ENCODE results near the gene LRRC49. TPM values are rescaled to one million over a fixed set of nuclear protein-coding genes. Genes with fewer than 3 reads are reported as not detected.

Gene LRRC49
- total RNA-seq, 1 experiment from 2014 or later = 8.3 TPM

- Mint-ChIP-seq H3K27me3 (ENCODE audit: low read depth) (no peaks in the 10 kb centered on the region), H3K36me3 (ENCODE audit: insufficient read depth in 1 of 3, low read depth in 3 of 3) (peaks cover 0 to 6% (median 0%) of the 10 kb centered on the region in 3 experiments; a peak in 2 of 7 replicates), H3K9me3 (peaks cover 3 to 8% of the 10 kb centered on the region in 2 experiments), H3K27ac (no peak overlapping the region), H3K4me3 (no peak overlapping the region), H3K4me1 (peaks cover 0 to 9% of the 10 kb centered on the region in 2 experiments; a peak in 2 of 4 replicates)
- no peak overlapping the region for H3K18ac ChIP-seq (ENCODE audit: insufficient read length, low read depth, low read length)
- no peak overlapping the region for H4K5ac ChIP-seq (ENCODE audit: insufficient read length, low read depth, low read length)
- H3K27ac ChIP-seq (ENCODE audit: insufficient read length, low read depth, low read length) = no peak overlapping the region
- no peaks in the 10 kb centered on the region for H3K4me1 ChIP-seq (ENCODE audit: insufficient read depth, low read length)
- H3K79me2 ChIP-seq (ENCODE audit: insufficient read depth, low read length) = no peaks in the 10 kb centered on the region
- H3K9ac ChIP-seq (ENCODE audit: extremely low read depth, insufficient read length, low read length) = no peak overlapping the region
- no CpG with 5 or more reads among the region's 3 CpGs for WGBS (ENCODE audit: extremely low coverage, insufficient read length, low lambda C conversion rate)
- H2BK5ac ChIP-seq (ENCODE audit: insufficient read length, low read length) = no peak overlapping the region
- no peak overlapping the region for H2AFZ ChIP-seq (ENCODE audit: low read length)
- no peak overlapping the region for H2AK5ac ChIP-seq (ENCODE audit: insufficient read length, low read length)
- no peak overlapping the region for H3K4ac ChIP-seq (ENCODE audit: low read depth, low read length)
- no peaks in the 10 kb centered on the region for H3K27me3 ChIP-seq (ENCODE audit: insufficient read depth, low read length)
- no peak overlapping the region for H3K56ac ChIP-seq (ENCODE audit: insufficient read length, low read depth, low read length)
- no peak overlapping the region for H2BK120ac ChIP-seq (ENCODE audit: low read depth, low read length, poor library complexity, severe bottlenecking)
- H3K79me1 ChIP-seq (ENCODE audit: insufficient read depth, low read depth, low read length, poor library complexity, severe bottlenecking) = no peaks in the 10 kb centered on the region
- H2BK15ac ChIP-seq (ENCODE audit: low read depth, low read length) = no peak overlapping the region
- no peak overlapping the region for H3T11ph ChIP-seq (ENCODE audit: low read length)
- H2BK20ac ChIP-seq (ENCODE audit: low read depth, low read length, poor library complexity, severe bottlenecking) = no peak overlapping the region
- no peaks in the 10 kb centered on the region for H4K20me1 ChIP-seq (ENCODE audit: control insufficient read depth, insufficient read depth, insufficient read length)
- no peak overlapping the region for H3K4me2 ChIP-seq (ENCODE audit: insufficient read depth, insufficient read length, low read length)
- H4K91ac ChIP-seq (ENCODE audit: insufficient read length, low read depth, low read length) = no peak overlapping the region
- TF ChIP-seq CTCF (conservative IDR thresholded peaks at IDR 0.05) = no peak
- no peak overlapping the region for H2BK12ac ChIP-seq (ENCODE audit: insufficient read length, low read depth, low read length)
- no peak overlapping the region for H3K23ac ChIP-seq (ENCODE audit: insufficient read length, low read depth, low read length)
- H3K9me3 ChIP-seq (ENCODE audit: control insufficient read depth, low read depth, low read length) = no peaks in the 10 kb centered on the region
- H3K14ac ChIP-seq (ENCODE audit: insufficient read depth, low read length) = no peak overlapping the region
- H3K23me2 ChIP-seq (ENCODE audit: insufficient read length, low read depth, low read length, poor library complexity, severe bottlenecking) = no peaks in the 10 kb centered on the region
- H4K8ac ChIP-seq (replicated peaks; ENCODE audit: insufficient read length, low read depth, low read length) = no peak overlapping the region
- no peak for DNase-seq
Measured at GRCh38 chr15:70956201-70956995, 63.8 kb downstream of the LRRC49 start.
